ENCODE measurements around the gene PACS1.
"Not testable (repeated sequence)": the region's sequence is repeated elsewhere in the genome, so short reads cannot be mapped to it uniquely, and the experiment has no call there.

The PACS1 gene

DNA sequence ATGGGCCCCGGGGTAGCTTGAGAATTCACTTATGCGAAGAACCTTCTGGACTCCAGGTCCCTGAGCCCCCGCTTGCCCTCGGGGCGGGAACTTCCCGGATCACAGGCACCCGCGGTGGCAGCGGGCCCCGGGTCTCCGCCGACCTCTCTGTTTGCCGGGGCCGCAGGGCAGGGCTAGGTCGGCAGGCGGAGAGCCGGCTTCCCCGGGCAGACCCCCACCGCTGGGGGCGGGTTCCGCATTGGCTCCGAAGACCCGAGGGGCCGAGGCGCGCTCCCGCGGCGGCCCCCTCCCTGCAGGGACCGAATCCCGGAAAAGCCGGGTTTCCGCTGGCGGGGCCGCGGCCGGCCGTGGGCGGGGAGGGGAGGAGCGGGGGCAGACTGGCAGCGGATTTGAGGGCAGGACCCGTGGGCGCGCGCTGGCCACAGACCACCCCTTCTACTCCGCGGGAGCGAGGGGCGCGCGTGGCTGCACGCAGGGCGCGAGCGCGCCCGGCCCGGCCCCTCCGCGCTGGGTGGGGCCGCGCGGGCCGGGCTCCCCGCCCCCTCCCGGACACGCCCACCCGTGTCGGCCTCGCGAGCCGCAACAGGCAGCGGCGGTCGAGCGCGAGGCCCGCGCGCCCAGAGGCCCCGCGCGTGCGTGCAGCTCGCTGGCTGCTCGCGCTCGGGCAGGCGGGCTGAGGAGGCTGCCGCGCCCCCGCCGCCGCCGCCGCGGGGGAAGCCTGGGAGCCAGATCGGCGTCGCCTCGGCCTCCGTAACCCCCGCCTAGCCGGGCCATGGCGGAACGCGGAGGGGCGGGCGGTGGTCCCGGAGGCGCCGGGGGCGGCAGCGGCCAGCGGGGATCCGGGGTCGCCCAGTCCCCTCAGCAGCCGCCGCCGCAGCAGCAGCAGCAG, at the start of gene PACS1:
Gene PACS1 (plus strand): TSS at position 558 of the 889 bp plus-strand sequence. CDS start 215 bp downstream, at position 773.
- DNase-seq = peak; percentile 72

DNA sequence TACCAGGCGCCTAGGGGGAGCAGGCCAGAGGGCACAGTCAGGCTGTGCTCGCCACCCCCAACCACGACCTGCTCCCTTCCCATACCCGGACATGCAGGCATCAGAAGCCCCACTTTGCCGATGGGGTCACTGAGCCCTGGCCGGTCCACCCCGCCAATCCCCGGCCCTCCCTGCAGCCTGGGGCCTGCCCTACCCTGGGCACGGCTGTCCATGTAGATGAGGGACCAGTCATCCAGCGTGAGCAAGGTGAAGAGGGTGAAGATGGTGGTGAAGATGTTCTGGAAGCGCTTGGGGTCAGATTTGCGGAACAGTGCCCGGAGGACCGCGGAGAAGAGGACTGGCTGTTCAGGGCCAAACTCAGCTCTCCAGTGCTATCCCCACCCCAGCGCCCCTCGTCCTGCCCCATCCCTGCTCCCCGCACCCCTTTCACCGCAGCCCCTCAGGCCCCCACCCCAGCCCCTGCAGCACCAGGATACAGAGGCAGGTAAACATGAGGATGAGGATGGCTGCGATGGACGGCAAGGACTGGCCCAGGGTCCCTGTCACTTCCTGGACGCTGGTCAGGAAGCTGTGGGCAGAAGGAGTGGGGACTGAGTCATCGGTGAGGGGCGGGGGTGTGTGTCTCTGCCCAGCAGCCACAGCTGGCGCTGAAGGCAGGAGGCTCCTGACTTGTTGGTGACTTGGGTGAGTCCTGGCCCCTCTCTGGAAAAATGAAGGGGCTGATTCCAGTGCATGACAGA, 49.3 kb upstream of the PACS1 start:
- DNase-seq = peak; percentile 25

DNA sequence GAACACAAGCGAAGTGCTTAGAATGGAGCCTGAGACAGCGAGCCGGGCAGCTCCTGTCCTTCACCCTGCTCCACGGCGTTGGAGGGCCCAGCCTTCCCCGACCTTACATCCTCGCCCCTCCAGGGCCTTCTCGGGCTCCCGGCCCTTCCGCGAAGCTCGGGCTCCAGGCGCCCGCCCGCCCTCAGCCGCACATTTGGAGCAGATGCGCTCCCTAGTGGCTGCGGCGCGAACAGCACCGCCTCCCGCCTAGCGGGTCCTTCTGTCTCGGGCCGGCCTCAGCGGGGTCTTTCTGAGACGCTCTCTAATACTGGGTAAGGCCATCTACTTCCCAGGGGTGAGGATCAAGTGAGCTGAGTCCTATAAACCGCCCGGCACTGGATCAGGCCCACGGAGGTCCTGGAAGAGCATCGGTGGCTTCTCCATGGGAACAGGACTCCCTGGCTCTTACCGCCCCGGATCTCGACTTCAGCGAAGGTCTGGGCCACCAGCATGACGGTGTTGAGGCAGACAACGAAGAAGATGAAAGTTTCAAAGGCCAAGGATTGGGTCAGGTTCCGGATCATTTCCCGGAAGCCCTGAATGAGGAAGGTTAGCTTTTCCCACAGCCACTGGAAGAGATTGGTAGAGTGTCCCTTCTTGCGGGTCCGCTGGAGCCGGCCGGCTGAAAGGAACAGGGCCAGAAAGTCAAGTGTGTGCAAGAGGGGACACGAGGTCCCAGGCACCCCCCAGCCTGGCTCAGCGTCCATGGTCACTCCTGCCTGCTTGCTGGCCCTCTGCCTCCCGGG, 47.5 kb upstream of the PACS1 start:
- DNase-seq = peak; percentile 18

DNA sequence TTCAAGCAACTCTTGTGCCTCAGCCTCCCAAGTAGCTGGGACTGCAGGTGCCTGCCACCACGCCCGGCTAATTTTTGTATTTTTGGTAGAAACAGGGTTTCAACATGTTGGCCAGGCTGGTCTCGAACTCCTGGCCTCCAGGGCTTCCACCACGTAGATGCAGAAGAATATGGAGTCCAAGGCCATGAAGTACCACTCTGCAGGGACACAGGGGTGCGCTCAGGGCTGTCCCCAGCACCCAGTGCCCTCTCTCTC, 47.0 kb upstream of the PACS1 start:
- not testable (repeated sequence) for DNase-seq

DNA sequence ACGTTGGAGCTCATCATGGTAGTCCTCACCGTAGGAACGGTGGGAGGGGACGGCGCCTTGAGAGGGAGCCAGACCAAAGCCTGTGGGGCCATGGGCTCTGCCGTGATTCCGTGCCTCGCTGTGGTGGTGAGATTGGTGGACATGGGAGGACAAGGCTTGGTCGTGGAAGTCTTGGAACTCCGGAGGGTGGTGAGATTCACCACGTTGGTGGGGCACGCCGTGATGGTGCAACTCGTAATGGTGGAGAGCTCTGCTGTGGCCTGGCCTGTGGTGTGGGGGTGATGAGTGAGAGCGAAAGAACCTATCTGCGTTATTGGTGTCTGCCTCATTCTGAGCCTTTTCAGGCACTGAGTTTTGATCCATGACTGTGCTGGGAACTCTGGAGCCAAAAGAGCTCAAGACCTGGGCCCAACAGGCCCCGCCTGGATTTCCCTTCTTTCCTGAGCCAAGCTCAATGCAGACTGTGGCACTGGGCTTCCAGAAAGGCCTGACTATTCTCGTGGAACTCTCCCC, 44.0 kb upstream of the PACS1 start, which contains the start of gene CATSPER1:
Gene CATSPER1 (minus strand): TSS at position 463 of the 513 bp plus-strand sequence. CDS start 100 bp downstream, at position 363.
- DNase-seq = no peak

DNA sequence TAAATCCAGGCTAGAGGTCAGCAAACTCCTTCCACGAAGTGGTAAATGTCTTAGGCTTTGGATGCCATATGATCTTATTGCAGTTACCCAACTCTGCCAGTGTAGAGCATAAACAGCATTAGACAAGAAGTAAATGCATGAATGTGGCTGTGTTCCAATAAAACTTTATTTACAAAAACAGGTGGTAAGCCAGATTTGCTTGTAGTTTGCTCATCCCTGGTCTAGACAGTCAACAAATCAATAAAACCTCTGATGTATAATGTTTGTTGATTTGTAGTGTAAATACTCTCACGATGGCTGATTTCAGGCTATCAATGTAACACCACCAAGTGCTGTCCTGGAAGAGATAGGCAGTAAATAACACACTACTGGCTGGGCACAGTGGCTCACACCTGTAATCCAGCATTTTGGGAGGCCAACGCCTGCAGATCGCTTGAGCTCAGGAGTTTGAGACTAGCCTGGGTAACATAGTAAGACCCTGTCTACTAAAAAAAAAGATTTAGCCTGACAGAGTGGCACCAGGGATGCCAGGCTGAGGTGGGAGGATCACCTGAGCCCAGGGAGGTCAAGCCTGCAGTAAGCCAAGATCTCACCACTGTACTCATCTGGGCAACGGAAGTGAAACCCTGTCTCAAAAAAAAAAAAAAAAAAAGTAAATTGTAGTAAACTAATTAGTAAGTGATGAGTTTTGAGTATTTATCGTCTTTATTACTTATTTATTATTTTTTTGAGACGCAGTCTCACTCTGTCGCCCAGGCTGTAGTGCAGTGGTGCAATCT, 36.9 kb upstream of the PACS1 start:
- DNase-seq = no peak

DNA sequence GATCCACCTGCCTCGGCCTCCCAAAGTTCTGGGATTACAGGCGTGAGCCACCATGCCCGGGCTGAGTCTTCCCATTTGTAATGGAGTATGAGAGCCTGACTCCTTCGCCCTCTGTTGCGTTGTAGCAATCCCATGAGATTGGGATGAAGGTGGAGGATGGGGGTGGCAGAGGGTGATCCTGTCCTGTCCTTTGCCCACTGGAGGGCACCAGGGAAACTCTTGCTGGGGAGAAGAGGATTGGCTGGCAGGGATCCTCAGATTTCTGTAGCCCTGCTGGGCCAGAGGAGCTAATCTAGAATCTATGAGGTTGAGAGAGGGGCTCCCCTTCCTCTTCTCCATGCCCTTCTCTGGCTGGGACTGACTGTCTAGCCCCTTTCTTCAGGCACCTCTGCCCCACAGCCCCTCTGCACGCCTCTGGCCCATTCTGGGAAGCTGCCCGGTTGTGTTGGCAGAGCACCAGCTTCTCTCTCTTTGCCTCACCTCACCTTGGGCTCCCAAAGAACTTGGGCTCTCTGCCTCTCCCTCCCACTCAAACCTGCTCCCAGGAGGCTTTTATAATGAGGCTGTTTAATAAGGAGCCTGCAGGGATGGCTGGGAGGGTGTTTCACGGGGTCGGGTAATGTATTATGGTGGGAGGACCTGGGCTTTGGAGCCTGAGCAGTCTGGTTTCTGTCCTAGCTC, 34.3 kb upstream of the PACS1 start:
- no peak for DNase-seq

DNA sequence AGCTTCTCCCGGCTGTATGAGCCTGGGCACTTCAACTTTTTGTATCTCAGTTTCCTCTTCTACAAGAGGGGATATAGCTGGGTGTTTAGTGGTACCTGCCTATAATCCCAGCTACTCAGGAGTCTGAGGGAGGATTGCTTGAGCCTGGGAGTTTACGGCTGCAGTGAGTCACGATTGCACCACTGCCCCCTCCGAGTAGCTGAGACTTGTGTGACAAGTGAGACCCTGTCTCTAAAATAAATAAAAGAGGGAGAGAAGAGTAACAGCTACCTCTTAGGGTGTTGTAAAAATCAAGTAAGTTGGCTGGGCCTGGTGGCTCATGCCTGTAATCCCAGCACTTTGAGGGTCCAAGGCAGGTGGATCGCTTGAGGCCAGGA, 33.8 kb upstream of the PACS1 start:
- DNase-seq = no peak

DNA sequence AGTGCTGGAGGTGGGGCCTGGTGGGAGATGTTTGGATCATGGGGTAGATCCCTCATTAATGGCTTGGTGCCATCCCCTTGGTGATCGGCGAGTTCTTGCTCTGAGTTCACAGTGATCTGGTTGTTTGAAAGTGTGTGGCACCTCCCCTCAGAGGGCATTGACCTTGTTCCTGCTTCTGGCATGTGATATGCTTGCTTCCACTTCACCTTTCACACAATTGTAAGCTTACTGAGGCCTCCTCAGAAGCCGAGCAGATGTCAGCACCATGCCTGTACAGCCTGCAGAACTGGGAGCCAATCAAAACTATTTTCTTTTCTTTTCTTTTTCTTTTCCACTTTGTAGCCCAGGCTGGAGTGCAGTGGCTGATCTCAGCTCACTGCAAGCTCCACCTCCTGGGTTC, 32.7 kb upstream of the PACS1 start:
- DNase-seq = no peak

DNA sequence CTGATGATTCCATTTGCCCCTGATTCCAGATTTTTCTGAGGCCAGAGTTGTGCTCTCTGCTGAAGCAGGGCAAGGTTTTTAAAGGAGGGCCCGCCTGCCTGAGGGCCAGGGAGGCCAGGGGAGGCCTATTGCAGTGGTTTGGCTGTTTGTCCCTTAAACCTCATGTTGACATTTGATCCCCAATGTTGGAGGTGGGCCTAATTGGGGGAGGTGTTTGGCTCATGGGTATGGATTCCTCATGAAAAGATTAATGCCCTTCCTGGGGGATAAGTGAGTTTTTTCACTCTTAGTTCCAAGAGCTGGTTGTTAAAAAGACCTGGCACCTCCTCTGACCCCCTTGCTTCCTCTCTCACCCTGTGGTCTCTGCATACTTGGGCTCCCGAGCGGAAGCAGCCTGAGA, 30.3 kb upstream of the PACS1 start:
- DNase-seq = no peak

DNA sequence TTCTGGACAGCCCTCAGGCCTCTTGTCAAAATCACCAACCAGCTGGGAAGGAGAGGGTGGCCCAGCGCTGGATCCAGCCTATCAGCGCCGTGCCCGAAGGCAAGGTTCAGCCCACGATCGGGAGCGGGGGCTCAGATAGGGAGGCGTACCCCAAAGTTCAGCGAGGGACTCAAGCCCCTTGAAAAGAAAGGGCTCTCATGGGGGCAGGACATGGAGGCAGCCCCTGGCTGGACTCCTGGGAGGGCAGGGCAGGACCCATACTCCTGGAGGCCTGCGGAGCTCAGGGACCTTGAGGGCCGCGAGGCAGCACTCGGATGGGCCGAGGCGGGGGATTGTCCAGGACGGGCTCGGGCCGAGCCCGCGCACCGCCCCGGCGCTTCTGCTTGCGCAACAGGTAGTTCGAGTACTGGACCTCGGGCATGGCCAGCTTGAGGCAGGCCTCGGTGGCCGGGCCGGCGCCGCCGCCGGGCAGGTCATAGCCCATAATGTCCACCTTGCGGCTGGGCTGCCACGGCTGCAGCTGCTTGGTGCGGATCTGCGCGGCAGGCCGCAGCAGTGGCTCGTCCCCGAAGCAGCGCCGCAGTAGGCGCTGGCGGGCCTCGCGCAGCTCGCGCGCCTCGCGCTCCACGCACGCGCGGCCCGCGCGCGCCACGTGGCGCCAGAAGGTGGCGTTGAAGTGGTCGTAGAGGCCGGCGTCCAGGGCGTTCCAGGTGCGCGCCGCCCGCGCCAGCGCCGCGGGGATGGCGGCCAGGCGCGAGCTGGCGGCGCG, 27.7 kb upstream of the PACS1 start:
- DNase-seq = no peak

DNA sequence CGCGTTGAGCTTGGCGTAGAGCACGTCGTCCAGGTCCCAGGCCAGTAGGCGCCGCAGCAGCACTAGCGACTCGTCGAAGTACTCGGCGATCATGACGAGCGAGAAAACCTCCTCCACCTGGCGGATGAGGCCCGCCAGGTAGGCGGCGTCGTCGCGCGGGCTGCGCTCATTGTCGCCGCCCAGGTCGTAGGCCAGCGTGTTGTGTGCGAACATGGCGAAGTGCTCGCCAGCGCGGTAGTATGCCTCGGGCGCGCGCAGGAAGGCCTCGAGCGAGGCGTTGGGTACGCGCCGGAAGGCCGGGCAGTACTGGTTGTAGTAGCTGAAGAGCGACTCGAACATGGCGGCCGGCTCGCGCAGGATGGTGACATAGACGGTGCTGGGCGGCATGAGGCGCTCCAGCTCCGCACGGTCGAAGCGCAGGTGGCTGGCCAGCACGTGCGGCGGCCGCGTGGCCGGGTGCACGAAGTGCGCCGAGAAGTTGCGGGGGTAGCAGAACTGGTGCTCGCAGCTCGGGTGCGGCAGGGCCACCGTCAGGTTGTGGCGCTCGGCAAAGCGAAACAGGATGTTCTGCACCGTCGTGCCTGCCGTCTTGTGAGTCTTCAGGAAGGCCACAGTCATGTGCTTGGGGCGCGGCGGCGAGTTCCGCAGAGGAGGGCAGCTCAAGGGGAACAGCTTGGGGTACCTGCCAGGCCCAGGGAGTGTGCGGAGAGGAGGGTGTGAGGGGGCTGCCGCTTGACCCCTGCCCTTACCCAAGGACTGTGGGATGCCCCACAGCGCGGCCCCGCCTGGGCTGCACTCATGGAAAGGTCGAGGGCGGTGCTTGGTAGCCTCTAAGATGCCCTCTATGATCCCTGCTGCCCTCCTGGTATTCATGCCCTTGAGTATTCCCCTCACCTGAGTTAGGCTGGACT, 26.8 kb upstream of the PACS1 start:
- no peak for DNase-seq

DNA sequence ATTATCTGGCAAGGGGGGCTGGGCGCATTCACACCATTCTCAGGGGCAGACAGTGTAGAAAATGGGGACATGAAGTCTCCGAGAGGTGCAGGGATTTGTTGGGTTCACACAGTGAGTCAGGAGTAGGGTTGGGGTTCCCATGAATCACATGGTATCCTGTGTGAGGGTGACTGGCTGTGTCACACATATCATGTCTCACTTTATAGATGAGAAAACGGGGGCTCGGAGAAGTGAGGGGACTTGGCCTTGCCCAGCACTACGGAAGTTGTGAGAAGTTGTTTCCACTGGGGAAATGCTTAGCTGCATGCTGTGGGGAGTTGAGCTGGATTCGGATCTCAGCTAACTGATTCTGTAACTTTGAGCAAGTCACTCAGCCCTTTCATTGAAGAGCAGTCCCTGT, 25.3 kb upstream of the PACS1 start:
- DNase-seq = no peak

DNA sequence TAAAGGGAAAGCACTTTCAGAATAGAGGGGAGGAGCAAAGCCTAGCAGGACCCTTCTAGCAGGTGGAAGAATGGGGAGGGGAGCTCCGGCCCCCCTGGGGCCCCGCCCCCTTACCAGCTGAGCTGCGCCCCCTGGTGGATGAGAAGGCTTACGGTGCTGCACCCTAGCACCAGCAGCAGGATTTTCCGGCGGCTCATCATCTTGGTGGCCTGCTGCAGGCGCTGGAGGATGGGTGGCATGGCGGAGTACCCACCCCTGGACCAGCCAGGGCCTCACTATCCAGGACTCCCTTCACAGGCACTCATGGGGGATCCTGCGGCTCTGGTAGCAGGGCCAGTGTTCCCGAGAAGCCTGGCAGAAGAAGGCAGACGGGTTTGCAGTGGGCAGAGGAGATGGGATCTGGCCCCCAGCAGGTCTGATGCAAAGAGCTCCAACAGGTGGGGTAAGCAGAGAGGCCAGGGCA, 24.9 kb upstream of the PACS1 start:
- DNase-seq = peak; percentile 65

DNA sequence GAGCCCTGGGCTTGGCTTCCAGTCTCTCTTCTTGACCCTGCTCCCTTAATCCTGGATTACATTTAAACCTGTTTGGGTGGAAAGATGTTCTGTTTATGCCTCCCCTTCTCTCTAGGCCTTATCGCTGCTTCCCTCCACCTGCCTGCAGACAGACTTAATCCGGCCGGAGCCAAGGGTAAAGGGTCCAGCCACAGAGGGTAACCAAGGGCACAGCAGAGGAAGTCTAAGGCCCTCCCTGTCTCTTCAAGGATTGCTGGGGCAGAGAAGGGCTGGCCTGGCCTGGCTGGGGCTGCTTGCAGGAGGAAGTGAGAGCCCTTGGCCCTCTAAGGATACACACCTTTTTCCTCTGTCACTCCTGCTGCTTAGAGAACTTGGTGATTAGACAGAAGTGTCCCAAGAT, 23.2 kb upstream of the PACS1 start:
- no peak for DNase-seq

DNA sequence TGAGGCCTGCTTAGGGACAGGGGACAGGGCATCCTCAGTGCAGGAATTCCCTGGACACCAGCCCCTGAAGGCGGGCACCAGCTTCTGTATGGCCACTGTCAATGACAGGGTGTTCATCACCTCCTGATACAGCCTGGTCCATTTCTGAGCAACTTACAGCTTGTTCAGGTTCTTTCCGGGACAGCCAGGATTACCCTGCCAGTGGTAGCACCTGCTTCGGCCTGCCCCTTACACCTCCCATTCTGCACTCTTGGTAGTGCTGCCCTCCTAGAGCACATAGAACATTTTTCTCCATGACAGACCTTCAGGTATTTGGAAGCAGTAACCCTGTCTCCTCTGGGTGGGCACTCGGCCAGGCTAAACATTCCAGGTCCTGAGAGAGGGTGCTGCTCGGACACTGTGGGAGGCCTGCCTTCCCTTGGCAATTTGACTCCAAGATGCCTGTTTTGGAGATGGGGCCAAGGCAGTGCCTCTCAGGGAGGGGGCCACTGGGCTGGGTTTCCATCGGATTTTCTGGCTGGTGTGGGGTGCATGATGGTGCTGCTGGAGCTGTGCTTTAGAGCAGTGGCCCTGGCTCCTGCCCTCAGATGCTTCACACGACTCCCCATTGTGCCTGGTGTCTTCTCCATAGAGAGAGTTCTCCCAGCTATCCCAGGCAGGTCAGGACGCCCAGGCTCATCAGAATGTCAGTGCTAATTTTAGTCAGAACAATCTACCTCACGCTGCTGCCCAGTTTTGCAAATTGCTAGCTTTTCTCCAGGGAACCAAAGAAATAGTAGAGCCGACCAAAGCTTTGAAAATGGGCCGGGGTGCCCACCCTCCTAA, 22.3 kb upstream of the PACS1 start:
- no peak for DNase-seq

DNA sequence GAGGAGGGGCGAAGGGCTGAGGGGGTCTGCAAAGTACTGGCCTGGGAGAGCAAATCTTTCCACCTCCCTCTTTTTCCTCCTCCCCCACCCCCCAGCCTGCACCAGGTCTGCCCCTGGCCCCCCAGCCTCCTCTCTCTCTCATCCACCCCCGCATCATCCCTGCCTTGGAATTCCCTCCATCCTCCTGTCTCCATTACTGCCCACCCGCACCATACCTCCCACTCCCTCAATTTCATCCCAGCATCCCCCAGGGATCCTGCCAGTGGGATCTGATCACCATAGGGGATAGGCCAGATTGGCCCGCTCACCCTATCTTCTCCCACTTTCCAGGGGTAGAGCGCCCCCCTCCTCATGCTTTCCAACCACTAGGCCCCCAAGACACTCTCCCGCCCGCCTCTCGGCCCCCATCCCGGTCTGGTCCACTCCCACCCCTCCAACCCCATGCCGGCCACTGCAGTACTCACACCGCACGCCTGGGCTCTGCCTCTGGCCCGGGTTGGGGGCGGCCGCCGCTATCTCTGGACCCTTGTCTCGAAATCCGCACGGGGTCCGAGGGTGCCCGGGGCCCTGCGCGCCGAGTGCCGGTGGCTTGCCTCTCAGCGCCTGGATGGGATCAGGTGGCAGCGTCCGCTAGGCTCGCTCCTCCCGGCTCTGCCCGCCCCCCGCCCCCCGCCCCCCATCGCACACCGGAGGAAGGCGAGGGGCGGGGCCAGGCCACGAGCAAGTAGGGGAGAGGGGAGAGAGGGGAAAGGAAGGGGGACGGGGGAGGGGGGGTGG, 21.3 kb upstream of the PACS1 start, which contains the start of gene GAL3ST3:
Gene GAL3ST3 (minus strand): TSS at position 615 of the 777 bp plus-strand sequence. CDS start 3,746 bp downstream, outside the sequence.
- DNase-seq = no peak
